Esophagus (tissue), 2 donors: Measurements from ENCODE around the gene RAD51C. TPM values are rescaled to one million over a fixed set of nuclear protein-coding genes. Genes with fewer than 3 reads are reported as not detected.
"Not testable (repeated sequence)": the region's sequence is repeated elsewhere in the genome, so short reads cannot be mapped to it uniquely, and the experiment has no call there.

Source experiments
- H3K27ac ChIP-seq, 2 donors: one replicate each; pipeline ENCODE4 v1.5.1; 2013; ENCODE audit warnings: low read depth in 2 of 2, mild to moderate bottlenecking in 2 of 2, inconsistent platforms in 1 of 2, low read length in 1 of 2, moderate library complexity in 1 of 2
- H3K27me3 ChIP-seq, 2 donors: one replicate each; pipeline ENCODE4 v1.6.1; 2013; ENCODE audit warnings: low read length in 2 of 2, control low read depth in 1 of 2, mild to moderate bottlenecking in 1 of 2; ENCODE audit not compliant: insufficient read depth in 2 of 2, control insufficient read depth in 1 of 2
- H3K36me3 ChIP-seq, 2 donors: one replicate each; pipeline ENCODE4 v1.6.1; 2013; ENCODE audit warnings: low read length in 1 of 2; ENCODE audit not compliant: control insufficient read depth in 2 of 2, insufficient read depth in 2 of 2
- H3K4me1 ChIP-seq, 2 donors: one replicate each; pipeline ENCODE4 v1.6.1; 2013; ENCODE audit warnings: low read length in 1 of 2; ENCODE audit not compliant: control insufficient read depth in 2 of 2, insufficient read depth in 2 of 2
- H3K4me3 ChIP-seq, 2 donors: one replicate each; pipeline ENCODE4 v1.5.1; 2013; ENCODE audit warnings: low read length in 2 of 2, mild to moderate bottlenecking in 2 of 2, low read depth in 1 of 2, moderate library complexity in 1 of 2
- H3K9me3 ChIP-seq, 2 donors: one replicate each; pipeline ENCODE4 v1.6.1; 2013; ENCODE audit warnings: mild to moderate bottlenecking in 2 of 2, low read depth in 1 of 2, low read length in 1 of 2, moderate library complexity in 1 of 2; ENCODE audit not compliant: control insufficient read depth in 2 of 2, insufficient read depth in 1 of 2
- WGBS, 2 donors: extraction: QIAGEN DNeasy Blood & Tissue Kit; methylation state at CpG; one replicate each; pipeline ENCODE4 v1.1.7; 2013; 5-methylcytosine and 5-hydroxymethylcytosine counted together
- polyA plus RNA-seq, 2 donors: library from polyadenylated mRNA; stranded (reverse); fragments of 200-250 nt; gene quantifications; one replicate each; pipeline ENCODE4 v1.2.3, GENCODE V29; 2013
- donor health status: healthy with polysubstance abuse.
- donor health status: Bipolar disorder and iron deficiency.

Gene RAD51C
- polyA plus RNA-seq, 2 donors: 13.5 to 14.8 TPM

GRCh38 chr17:58680038-58680369, 12.4 kb upstream of the RAD51C start:
- Histone ChIP-seq H3K9me3 (no peaks in the 10 kb centered on the region), H3K27me3 (no peaks in the 10 kb centered on the region), H3K4me1 (no peaks in the 10 kb centered on the region), H3K36me3 (no peaks in the 10 kb centered on the region), H3K27ac (no peak overlapping the region), H3K4me3 (no peak overlapping the region)
- 80 to 91% methylated on average over 6 of the region's 6 CpGs for WGBS, 2 donors

GRCh38 chr17:58684003-58684402, 8.4 kb upstream of the RAD51C start:
- Histone ChIP-seq H3K9me3 (no peaks in the 10 kb centered on the region), H3K4me3 (no peak overlapping the region), H3K27me3 (no peaks in the 10 kb centered on the region), H3K27ac (no peak overlapping the region), H3K36me3 (no peaks in the 10 kb centered on the region), H3K4me1 (no peaks in the 10 kb centered on the region)
- WGBS, 2 donors: 81 to 85% methylated on average over 10 of the region's 10 CpGs

DNA sequence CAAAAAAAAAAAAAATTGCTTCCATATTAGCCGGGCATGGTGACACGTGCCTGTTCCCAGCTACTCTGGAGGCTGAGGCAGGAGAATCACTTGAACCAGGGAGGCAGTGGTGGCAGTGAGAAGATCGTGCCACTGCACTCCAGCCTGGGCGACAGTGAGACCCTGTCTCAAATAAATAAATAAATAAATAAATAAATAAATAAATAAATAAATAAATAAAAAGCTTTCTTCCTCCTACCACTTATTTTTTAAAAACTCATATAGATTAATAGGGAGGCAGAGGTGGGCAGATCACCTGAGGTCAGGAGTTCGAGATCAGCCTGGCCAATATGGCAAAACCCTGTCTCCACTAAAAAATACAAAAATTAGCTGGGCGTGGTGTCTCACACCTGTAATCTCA, 7.9 kb upstream of the RAD51C start:
- 93 to 95% methylated on average over 6 of the region's 6 CpGs for WGBS, 2 donors
- not testable (repeated sequence) for H3K27ac ChIP-seq, H3K4me1 ChIP-seq, H3K27me3 ChIP-seq, H3K4me3 ChIP-seq, H3K36me3 ChIP-seq, H3K9me3 ChIP-seq

GRCh38 chr17:58686980-58687379, 5.4 kb upstream of the RAD51C start:
- Histone ChIP-seq H3K27ac (no peak overlapping the region), H3K27me3 (no peaks in the 10 kb centered on the region), H3K4me1 (no peaks in the 10 kb centered on the region), H3K36me3 (no peaks in the 10 kb centered on the region), H3K4me3 (no peak overlapping the region), H3K9me3 (no peaks in the 10 kb centered on the region)
- WGBS, 2 donors: 56 to 65% methylated on average over 4 of the region's 4 CpGs

DNA sequence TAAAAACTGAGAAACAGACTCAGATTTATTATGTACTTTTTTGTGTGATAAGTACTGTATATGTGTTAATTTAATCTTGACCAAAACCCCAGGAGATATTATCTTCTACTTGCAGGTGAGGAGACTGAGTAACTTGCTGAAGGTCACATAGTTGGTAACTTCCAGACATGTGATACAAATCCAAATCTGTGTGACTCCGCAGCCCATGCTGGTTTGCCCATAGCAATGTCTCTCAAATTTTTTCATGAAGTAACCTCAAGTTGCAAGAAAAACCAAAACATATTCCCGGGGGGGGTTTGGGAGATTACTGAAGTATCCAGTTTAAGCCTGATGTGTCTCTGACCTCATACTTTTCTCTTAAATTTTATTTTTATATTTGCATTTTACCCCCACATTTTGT, 3.9 kb upstream of the RAD51C start:
- H3K27ac ChIP-seq: no peak overlapping the region
- WGBS, 2 donors: 90 to 91% methylated on average over 2 of the region's 2 CpGs
- H3K9me3 ChIP-seq: no peaks in the 10 kb centered on the region
- no peak overlapping the region for H3K4me3 ChIP-seq
- no peaks in the 10 kb centered on the region for H3K36me3 ChIP-seq
- peaks cover 0 to 3% of the 10 kb centered on the region in 2 donors for H3K4me1 ChIP-seq
- H3K27me3 ChIP-seq: no peaks in the 10 kb centered on the region

GRCh38 chr17:58690033-58690432, 2.4 kb upstream of the RAD51C start:
- H3K9me3 ChIP-seq, H3K36me3 ChIP-seq, H3K27me3 ChIP-seq, H3K4me1 ChIP-seq, H3K27ac ChIP-seq, H3K4me3 ChIP-seq: not testable (repeated sequence)
- 94 to 97% methylated on average over 7 of the region's 7 CpGs for WGBS, 2 donors

GRCh38 chr17:58691701-58692238, 632 bp upstream of the RAD51C start, which contains the start of gene TEX14:
TSS of gene TEX14 (minus strand) at chr17:58692045. CDS start at chr17:58652001, 40,044 bp downstream.
- H3K36me3 ChIP-seq: no peaks in the 10 kb centered on the region
- no peaks in the 10 kb centered on the region for H3K27me3 ChIP-seq
- no peaks in the 10 kb centered on the region for H3K9me3 ChIP-seq
- 87 to 91% methylated on average over 18 to 19 of the region's 19 CpGs for WGBS, 2 donors
- H3K4me1 ChIP-seq: peaks cover 0 to 3% of the 10 kb centered on the region in 2 donors
- peak within 1 kb of the TSS; percentile 69 to 79 for H3K4me3 ChIP-seq
- H3K27ac ChIP-seq: peak within 1 kb of the TSS; percentile 76 to 89

GRCh38 chr17:58693208-58693607, 806 bp downstream of the RAD51C start:
- Histone ChIP-seq H3K27me3 (no peaks in the 10 kb centered on the region), H3K9me3 (no peaks in the 10 kb centered on the region), H3K36me3 (no peaks in the 10 kb centered on the region), H3K27ac (peak overlapping the region in 1 of 2 donors; percentile 89), H3K4me1 (peaks cover 0 to 3% of the 10 kb centered on the region in 2 donors), H3K4me3 (peak overlapping the region in 1 of 2 donors; percentile 69)
- 62 to 63% methylated on average over 8 of the region's 8 CpGs for WGBS, 2 donors

DNA sequence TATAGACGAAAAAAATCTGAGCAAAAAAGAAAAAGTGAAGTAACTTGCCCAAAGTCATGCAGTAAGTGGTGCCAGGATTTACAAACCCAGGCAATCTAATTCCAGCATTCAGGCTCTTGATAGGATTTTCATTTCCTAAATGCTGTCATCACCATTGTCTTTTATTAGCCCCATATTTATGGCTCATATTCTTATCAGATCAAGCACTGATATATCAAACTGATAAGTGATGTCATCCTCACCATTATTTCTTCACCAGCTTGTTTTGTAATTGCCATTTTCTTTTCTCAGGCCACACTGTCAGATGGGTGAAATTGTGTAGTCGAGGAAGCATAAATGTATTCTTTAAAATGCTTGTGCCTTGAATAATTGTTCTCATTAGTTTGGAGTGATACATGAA, 1.3 kb downstream of the RAD51C start:
- H3K27me3 ChIP-seq: no peaks in the 10 kb centered on the region
- H3K9me3 ChIP-seq: no peaks in the 10 kb centered on the region
- WGBS, 2 donors: 72 to 78% methylated on average over 2 of the region's 2 CpGs
- H3K4me1 ChIP-seq: peaks cover 0 to 3% of the 10 kb centered on the region in 2 donors
- no peak overlapping the region for H3K4me3 ChIP-seq
- no peak overlapping the region for H3K27ac ChIP-seq
- H3K36me3 ChIP-seq: no peaks in the 10 kb centered on the region

GRCh38 chr17:58694302-58694701, 1.9 kb downstream of the RAD51C start:
- H3K36me3 ChIP-seq: no peaks in the 10 kb centered on the region
- WGBS, 2 donors: 89 to 93% methylated on average over 8 of the region's 8 CpGs

More at GRCh38 chr17:58694302-58694701, 1.9 kb downstream of the RAD51C start:
- H3K9me3 ChIP-seq: no peaks in the 10 kb centered on the region
- H3K27me3 ChIP-seq: no peaks in the 10 kb centered on the region
- peaks cover 0 to 3% of the 10 kb centered on the region in 2 donors for H3K4me1 ChIP-seq
- H3K27ac ChIP-seq: no peak overlapping the region
- no peak overlapping the region for H3K4me3 ChIP-seq
